Measurements from ENCODE around the gene ASB18.
"Not testable (repeated sequence)": the region's sequence is repeated elsewhere in the genome, so short reads cannot be mapped to it uniquely, and the experiment has no call there.

ASB18 gene

GRCh38 chr2:236284208-236284607 lies 20.0 kb upstream of the ASB18 start:
- DNase-seq: no peak

- no peak for DNase-seq
Observed at GRCh38 chr2:236282406-236282805, 18.2 kb upstream of the ASB18 start.

DNA sequence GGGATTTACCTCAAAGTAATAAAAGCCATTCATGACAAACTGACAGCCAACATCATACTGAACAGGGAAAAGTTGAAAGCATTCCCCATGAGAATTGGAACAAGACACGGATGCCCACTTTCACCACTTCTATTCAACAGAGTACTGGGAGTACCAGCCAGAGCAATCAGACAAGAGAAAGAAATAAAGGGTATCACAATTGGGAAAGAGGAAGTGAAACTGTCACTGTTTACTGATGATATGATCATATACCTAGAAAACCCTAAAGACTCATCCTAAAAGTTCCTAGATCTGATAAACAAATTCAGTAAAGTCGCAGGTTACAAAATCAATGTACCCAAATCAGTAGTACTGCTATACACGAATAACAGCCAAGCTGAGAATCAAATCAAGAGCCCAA lies 17.2 kb upstream of the ASB18 start:
- no peak for DNase-seq

DNA sequence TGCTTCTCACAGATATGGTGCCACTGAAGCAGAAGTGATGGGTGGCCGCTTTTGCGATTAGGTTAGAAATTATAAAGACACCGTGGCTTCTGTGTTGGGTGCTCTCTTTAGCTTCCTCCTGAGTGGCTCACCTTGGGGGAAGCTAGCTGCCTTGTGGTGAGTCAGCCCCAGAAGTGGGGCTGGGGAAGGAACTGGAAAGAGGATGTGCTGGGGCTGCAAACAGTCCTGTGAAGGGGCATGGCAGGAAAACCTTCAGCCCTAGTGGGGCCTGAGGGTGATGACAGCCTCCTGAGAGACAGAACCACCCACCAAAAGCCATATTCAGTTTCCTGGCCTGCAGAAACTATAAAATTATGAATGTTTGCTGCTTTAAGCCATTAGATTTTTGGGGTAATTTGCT lies 8.9 kb upstream of the ASB18 start:
- DNase-seq: no peak

DNA sequence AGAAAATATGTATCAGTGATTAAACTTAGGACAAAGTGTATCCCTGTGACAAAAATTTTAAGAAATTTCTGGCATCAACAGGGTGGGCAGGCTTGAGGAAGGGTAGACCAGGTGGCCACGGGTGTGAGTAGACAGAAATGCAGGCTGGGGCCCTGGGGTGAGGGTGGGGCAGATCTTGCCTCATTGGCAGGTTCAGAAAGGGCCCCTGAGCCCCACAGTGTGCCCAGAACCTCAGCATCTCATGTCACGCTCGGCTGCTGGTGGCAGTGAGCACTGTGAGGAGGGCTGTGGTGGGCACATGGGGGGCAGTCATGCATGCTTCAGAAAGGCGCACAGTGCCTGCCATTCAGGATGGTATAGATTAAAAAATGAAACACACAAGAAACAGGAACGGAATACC lies 7.6 kb upstream of the ASB18 start:
- DNase-seq: no peak

DNA sequence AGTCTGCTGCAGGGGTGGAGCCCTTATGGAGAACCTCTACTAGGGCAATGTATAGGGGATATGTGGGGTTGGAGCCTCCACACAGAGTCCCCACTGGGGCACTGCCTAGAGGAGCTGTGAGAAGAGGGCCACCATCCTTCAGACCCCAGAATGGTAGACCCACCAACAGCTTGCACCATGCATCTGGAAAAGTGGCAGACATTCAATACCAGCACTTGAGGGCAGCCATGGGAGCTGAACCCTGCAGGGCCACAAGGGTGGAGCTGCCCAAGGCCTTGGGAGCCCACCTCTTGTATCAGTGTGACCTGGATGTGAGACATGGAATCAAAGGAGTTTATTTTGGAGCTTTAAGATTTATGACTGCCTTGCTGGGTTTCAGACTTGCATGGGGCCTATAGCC lies 5.7 kb upstream of the ASB18 start:
- not testable (repeated sequence) for DNase-seq

GRCh38 chr2:236265675-236266074 lies 1.5 kb upstream of the ASB18 start:
- no peak for DNase-seq

- no peak for DNase-seq
Observed at GRCh38 chr2:236262238-236262637, 2.0 kb downstream of the ASB18 start.

DNA sequence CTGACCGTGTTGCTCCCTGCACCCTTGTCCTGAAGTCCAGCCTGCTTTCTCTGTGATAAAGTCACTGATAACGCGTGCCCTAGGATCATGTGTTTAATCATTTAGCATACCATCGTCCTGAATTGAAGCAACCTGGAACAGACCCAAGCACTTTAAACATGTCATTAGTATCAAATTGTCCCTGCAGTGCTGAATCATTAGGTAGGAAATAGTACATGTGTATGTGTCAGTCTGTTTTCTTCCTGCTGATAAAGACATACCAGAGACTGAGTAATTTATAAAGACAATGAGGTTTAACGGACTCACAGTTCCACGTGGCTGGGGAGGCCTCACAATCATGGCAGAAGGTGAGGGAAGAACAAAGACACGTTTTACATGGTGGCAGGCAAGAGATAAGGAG lies 2.8 kb downstream of the ASB18 start:
- DNase-seq: no peak

GRCh38 chr2:236259371-236259770 lies 4.8 kb downstream of the ASB18 start:
- no peak for DNase-seq

- DNase-seq: no peak
Observed at GRCh38 chr2:236257575-236257974, 6.6 kb downstream of the ASB18 start.

GRCh38 chr2:236257136-236257535 lies 7.1 kb downstream of the ASB18 start:
- no peak for DNase-seq

DNA sequence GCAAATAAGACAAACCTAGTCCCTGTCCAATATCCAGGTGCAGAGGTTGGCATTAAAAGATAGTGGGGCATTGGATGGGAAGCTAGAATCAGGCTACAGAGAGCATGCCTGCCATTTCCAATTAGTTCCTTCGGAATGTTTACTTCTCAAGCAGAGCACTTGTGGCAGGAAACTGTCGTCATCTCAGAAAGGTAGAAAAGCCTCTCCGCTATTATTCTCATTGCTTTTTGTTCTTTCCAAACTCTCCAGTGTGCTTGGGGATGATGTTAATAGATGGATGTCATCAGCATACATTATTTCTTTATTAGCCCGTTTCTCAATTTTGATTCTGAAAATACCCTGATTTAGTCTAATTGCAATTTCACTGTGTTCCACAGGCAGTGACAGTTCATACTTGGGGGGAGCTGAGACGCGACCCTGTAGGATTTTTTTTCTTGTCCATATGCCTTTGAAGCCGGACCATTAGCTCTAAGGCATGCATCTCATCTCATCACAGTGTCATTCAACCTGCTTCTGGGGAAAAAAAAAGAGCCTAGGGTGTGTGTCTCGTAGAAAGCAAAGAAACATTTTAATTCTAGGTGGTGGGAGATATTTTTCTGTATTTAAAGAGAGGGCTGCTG lies 7.7 kb downstream of the ASB18 start:
- DNase-seq: no peak

GRCh38 chr2:236254674-236255073 lies 9.5 kb downstream of the ASB18 start:
- no peak for DNase-seq

DNA sequence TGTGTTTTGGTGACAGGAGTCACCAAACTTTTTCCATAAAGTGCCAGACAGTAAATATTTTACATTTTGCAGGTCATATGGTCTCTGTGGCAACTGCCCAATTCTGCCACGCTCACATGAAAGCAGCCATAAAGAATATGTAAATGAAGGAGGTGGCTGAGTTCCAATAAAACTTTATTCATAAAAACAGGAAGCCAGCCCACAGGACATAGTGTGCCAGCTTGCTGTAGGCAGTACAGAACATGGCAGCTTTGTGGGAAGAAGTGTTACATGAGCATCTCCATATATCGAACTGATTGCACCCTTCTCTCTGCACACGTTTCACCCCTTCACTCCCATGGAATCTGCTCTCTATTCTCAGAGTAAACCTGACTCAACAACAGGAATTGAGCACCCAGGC lies 10.2 kb downstream of the ASB18 start:
- no peak for DNase-seq

GRCh38 chr2:236252602-236253001 lies 11.6 kb downstream of the ASB18 start:
- no peak for DNase-seq

DNA sequence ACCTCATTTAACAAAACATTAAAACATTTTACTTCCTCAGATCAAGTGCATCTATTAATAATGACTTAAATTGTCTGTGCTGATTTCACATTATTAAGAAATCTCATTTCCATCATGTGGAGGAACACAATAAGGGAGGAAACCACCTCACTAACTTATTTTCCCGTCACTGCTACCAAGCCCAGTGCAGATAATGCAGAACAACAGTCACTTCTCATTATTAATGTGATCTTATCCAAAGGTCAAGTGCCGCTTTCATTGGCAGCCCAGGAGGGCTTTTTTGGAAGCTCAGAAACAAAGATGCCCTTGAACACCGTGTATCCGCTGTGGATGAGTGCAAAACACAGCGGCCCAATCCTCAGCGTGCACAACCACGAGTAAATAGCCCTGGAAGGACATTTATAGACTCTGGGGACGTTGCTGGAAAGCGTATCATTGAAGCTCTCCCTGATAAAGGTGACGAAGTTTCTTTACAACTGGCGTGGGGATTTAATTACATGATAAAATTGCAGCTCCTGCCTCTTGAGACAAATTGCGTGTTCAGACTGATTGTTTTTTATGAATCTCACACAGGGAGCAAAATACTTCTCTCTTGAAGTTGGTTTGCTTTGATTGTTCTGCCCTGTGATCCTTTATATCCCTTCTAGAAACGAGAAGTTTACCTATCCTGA lies 13.2 kb downstream of the ASB18 start:
- no peak for DNase-seq

DNA sequence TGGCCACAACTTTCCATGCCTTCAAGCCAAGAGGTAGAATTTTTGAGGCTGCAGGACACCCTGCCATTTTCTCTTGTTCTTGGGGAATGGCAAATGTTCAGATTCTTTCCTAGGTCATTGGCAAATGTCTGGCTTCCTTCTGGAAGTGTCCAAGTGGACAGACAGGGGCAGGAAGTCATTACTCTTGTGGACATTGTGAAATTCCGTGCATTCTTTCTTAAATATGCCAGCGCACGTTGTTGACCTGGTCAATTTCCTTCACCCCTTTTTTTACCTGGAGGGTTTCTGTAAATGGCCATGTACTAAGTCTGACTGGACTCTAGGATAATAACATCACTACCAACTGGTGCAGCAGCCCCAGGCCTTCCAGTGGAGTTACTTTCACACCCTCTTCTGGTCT lies 13.9 kb downstream of the ASB18 start:
- no peak for DNase-seq

DNA sequence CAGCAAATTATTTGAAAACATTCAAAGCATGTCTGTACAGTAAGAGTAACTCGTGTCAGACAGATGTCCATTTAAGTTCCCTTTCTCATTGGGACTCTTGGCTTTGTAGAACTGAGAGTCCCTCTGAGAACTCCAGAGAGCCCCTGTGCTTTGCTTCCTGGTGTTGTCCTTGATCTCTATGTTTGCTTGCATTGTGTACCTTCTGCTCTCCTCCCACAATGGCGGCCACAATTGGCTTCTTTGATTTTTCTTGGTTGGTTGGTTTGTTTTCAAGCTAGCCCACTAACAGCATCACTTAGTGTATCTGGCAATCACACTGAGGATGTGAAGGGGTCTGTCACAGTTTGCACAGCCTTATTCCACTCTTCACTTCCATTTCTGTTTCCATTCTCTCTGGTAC lies 15.1 kb downstream of the ASB18 start:
- DNase-seq: no peak

GRCh38 chr2:236246711-236247246 lies 17.4 kb downstream of the ASB18 start:
- DNase-seq: no peak

DNA sequence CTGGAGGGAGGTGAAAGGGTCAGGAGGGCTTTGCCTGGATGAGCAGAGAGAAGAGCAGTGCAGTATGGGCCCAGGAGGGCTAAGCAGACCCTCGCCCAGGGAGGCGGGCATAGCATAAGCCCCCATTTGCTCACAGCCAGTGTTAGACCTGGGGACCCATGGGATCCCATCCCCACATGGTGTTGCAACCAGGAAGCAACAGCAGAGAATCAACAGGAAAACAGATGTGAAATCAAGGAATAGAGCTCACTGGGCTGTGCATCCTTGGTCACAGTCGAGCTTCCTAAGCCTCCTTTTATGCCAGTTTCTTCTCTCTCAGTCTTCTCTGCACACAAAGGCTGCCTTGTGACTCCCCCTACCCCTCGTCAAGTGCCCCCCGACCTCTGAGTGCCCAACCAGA lies 19.9 kb downstream of the ASB18 start:
- no peak for DNase-seq

- DNase-seq: no peak
Observed at GRCh38 chr2:236242057-236242495, 22.1 kb downstream of the ASB18 start.

DNA sequence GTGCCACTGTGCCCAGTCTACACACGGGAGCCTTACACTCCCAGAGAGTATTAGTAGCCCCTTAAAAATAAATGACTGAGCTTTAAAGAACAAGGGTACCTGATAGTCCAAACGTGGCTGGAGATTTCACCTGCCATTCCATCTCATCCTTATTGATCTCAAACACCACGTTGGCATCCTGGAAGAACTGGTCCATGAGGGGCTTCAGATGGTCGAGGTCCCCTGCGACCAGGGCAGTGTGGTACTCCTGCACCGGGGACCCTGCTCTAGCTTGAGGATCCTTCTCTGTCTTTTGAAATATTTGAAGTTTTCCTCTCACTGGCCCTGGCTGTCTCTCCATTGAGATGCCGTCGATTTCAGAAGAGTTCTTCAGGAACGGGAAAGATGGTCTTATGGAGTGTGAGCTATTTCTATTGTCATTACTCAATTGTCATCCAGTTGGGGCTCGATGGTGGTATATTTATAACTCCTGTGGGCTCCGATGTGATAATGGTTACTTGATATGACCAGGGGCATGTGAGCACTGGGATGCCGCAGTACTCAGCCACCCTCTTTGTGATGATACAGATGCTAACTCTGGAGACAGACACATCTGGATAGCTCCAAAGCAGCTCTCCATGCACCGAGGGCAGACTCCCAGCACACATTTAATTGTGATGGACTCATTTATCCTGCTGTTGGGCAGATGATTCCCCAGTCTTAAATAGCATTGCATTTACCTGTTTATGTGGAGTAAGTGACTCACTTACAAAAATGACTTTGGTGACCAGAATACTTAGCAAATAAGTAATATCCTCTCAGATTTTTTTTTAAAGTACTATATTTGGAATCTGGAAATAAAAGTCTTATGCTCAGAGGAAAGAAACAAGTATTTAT lies 22.8 kb downstream of the ASB18 start:
- DNase-seq: no peak
